ENCODE results near the gene PTPRQ. TPM values are rescaled to one million over a fixed set of nuclear protein-coding genes. Genes with fewer than 3 reads are reported as not detected.
"Not testable (repeated sequence)": the region's sequence is repeated elsewhere in the genome, so short reads cannot be mapped to it uniquely, and the experiment has no call there.

PTPRQ gene
- total and polyA plus RNA-seq, 8 donors: 0.29 to 0.92 (median 0.55) TPM; not detected in 5

DNA sequence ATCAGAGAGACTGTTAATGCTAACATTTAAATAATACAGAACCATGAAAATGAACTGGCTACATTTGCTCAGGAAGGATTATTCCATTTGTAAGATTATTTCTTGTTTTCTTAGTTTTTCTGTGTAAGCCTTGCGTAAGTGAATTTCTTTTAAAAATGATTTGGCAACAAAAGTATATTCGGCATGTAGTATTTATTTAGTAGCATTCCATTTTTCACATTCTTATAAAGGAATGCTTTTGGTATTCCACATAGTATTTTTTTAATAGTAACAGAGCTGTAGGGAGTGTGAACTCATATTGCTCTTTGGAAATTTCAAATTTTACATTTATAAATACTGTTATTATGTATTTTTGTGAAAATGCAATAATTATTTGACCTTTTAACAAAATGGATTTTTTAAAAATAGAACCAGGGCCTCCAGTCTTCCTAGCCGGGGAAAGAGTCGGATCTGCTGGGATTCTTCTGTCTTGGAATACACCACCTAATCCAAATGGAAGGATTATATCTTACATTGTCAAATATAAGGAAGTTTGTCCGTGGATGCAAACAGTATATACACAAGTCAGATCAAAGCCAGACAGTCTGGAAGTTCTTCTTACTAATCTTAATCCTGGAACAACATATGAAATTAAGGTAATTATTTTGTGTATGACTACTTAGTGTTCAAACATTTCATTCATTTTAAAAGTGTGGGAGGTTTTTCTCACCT lies 1.2 kb downstream of the PTPRQ start:
- 50 to 66% (median 57%) methylated on average over 5 of the region's 5 CpGs for WGBS, 5 donors
- no peaks in the 10 kb centered on the region for H3K36me3 ChIP-seq
- peak in 1 of 2 donors; percentile 8 for DNase-seq
- no peaks in the 10 kb centered on the region for H3K27me3 ChIP-seq
- H3K9me3 ChIP-seq: no peaks in the 10 kb centered on the region
- H3K4me3 ChIP-seq: no peak overlapping the region
- no peak for TF ChIP-seq EP300 (IDR thresholded peaks at IDR 0.05)
- no peak for TF ChIP-seq POLR2A (IDR thresholded peaks at IDR 0.05)
- TF ChIP-seq, protein P1, sequence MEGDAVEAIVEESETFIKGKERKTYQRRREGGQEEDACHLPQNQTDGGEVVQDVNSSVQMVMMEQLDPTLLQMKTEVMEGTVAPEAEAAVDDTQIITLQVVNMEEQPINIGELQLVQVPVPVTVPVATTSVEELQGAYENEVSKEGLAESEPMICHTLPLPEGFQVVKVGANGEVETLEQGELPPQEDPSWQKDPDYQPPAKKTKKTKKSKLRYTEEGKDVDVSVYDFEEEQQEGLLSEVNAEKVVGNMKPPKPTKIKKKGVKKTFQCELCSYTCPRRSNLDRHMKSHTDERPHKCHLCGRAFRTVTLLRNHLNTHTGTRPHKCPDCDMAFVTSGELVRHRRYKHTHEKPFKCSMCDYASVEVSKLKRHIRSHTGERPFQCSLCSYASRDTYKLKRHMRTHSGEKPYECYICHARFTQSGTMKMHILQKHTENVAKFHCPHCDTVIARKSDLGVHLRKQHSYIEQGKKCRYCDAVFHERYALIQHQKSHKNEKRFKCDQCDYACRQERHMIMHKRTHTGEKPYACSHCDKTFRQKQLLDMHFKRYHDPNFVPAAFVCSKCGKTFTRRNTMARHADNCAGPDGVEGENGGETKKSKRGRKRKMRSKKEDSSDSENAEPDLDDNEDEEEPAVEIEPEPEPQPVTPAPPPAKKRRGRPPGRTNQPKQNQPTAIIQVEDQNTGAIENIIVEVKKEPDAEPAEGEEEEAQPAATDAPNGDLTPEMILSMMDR (IDR thresholded peaks at IDR 0.05): no peak
- TF ChIP-seq POLR2AphosphoS5 (IDR thresholded peaks at IDR 0.05): no peak
- peaks cover 0 to 26% (median 13%) of the 10 kb centered on the region in 4 donors for H3K4me1 ChIP-seq
- no peak overlapping the region for H3K27ac ChIP-seq
- intact Hi-C loops (cut with DNase I; ENCODE audit: low total_unique reads): no loop called here

DNA sequence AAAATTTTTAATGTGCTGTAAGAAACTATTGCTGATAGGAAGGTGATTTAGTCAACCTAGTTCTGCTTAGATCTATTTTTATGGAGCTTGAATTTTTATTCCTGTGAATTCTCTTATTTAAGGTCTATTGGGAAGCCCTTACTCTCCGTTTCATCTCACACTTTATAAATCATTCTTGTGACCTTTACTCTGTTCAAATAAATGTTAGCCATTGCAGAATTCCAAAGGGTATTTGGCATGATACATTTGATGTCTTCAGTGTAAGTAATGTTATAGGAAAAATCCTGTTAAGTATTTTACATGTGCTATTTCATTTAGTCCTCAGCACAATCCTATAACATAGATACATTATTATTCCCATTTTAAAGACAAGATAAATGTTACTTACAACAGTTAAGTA lies 12.5 kb downstream of the PTPRQ start:
- Histone ChIP-seq H3K36me3 (no peaks in the 10 kb centered on the region), H3K27ac (no peak overlapping the region), H3K9me3 (no peaks in the 10 kb centered on the region), H3K27me3 (no peaks in the 10 kb centered on the region), H3K4me1 (no peaks in the 10 kb centered on the region), H3K4me3 (no peak overlapping the region)
- DNase-seq: no peak
- WGBS, 5 donors: 56 to 68% (median 65%) methylated on average over 1 of the region's 1 CpG
- TF ChIP-seq POLR2AphosphoS5 (IDR thresholded peaks at IDR 0.05): no peak
- TF ChIP-seq, protein P1 (IDR thresholded peaks at IDR 0.05): no peak
- TF ChIP-seq EP300 (IDR thresholded peaks at IDR 0.05): no peak
- no peak for TF ChIP-seq POLR2A (IDR thresholded peaks at IDR 0.05)
- intact Hi-C loops (cut with DNase I; ENCODE audit: low total_unique reads): no loop called here

DNA sequence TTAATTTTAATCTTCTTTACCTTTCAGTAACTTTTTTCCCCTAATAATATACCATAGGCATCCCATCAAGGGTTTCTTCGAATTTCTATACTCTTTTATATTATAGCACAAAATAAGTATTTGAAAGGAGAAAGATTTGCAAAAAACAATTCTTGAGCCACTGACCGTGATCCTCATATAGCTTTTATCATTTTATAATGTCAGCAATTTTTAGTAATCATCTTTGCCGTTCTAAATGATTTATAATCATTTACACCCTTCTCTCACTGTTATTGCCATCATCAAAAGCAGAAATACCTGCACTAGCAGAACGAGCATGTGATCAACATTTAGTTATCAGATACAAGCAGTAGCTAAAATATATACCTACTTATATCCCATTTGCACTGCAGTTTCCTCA lies 16.9 kb downstream of the PTPRQ start:
- no peak overlapping the region for H3K4me3 ChIP-seq
- no peaks in the 10 kb centered on the region for H3K36me3 ChIP-seq
- 70 to 86% (median 78%) methylated on average over 4 of the region's 4 CpGs for WGBS, 5 donors
- intact Hi-C loops (cut with DNase I; ENCODE audit: low total_unique reads): no loop called here
- no peaks in the 10 kb centered on the region for H3K4me1 ChIP-seq
- no peaks in the 10 kb centered on the region for H3K9me3 ChIP-seq
- DNase-seq: no peak
- no peak overlapping the region for H3K27ac ChIP-seq
- no peak for TF ChIP-seq POLR2AphosphoS5 (IDR thresholded peaks at IDR 0.05)
- H3K27me3 ChIP-seq: no peaks in the 10 kb centered on the region

DNA sequence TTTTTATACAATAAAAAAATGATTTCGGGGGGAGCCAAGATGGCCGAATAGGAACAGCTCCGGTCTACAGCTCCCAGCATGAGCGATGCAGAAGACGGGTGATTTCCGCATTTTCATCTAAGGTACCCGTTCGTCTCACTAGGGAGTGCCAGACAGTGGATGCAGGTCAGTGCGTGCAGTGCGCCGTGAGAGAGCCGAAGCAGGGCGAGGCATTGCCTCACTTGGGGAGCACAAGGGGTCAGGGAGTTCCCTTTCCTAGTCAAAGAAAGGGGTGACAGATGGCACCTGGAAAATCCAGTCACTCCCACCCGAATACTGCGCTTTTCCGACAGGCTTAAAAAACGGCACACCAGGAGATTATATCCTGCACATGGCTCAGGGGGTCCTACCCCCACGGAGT lies 17.8 kb downstream of the PTPRQ start:
- H3K36me3 ChIP-seq; H3K4me1 ChIP-seq; H3K9me3 ChIP-seq; H3K27ac ChIP-seq; intact Hi-C loops (cut with DNase I; ENCODE audit: low total_unique reads); H3K4me3 ChIP-seq; H3K27me3 ChIP-seq; DNase-seq: not testable (repeated sequence)
- 80 to 92% (median 87%) methylated on average over 15 to 18 of the region's 18 CpGs for WGBS, 5 donors

DNA sequence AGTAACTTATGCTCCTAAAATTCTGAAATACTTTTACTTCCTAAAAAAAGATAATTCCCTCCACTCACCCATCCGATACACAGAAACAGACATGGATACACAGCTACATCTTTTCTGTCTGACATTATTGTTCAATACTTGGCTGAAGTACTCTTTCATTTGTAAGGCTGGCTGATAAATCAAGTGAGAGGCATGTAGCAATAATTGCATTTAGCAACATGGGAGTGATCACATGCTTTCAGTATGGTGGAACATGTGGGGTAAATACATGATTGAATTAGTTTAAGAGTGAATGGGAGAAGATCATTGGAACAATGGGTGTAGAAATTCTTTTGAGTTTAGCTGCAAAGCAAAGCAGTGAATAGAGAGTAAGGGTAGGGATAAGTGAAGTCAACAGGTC lies 25.6 kb downstream of the PTPRQ start:
- intact Hi-C loops (cut with DNase I; ENCODE audit: low total_unique reads): no loop called here
- 89 to 96% (median 91%) methylated on average over 1 of the region's 1 CpG for WGBS, 5 donors
- Histone ChIP-seq H3K27ac (no peak overlapping the region), H3K27me3 (no peaks in the 10 kb centered on the region), H3K4me3 (no peak overlapping the region), H3K9me3 (no peaks in the 10 kb centered on the region), H3K4me1 (no peaks in the 10 kb centered on the region), H3K36me3 (no peaks in the 10 kb centered on the region)
- no peak for DNase-seq
- TF ChIP-seq, protein P1 (IDR thresholded peaks at IDR 0.05): no peak
- no peak for TF ChIP-seq EP300 (IDR thresholded peaks at IDR 0.05)
- no peak for TF ChIP-seq POLR2AphosphoS5 (IDR thresholded peaks at IDR 0.05)
- no peak for TF ChIP-seq POLR2A (IDR thresholded peaks at IDR 0.05)
